H7 (cell line): ENCODE results near the gene FOXD1. TPM values are rescaled to one million over a fixed set of nuclear protein-coding genes. Genes with fewer than 3 reads are reported as not detected.
A peak's percentile ranks its signal among the peaks of the same experiment; 100 is the strongest.
"Not testable (repeated sequence)": the region's sequence is repeated elsewhere in the genome, so short reads cannot be mapped to it uniquely, and the experiment has no call there.

ENCODE experiments used
- DNase-seq: peaks from one replicate; pipeline ENCODE4 v3.0.0; 2012
- H3K27me3 ChIP-seq: 2 replicates; pipeline ENCODE4 v1.6.0; 2011; ENCODE audit warnings: mild to moderate bottlenecking, low read length; ENCODE audit not compliant: control insufficient read depth, insufficient read depth
- H3K36me3 ChIP-seq: replicated peaks from 2 replicates; pipeline ENCODE4 v1.5.1; 2011; ENCODE audit warnings: low read length; ENCODE audit not compliant: control insufficient read depth, insufficient read depth
- H3K4me3 ChIP-seq: 2 replicates; pipeline ENCODE4 v1.5.1; 2011; ENCODE audit warnings: low read depth, mild to moderate bottlenecking, control low read depth, low read length, moderate library complexity; ENCODE audit not compliant: insufficient read depth
- total RNA-seq: library from RNA; depleted of rRNA; stranded (reverse); fragments of >200 nt; shearing (Covaris generic); gene quantifications from 2 replicates; pipeline ENCODE4 v1.2.3, GENCODE V29; 2014; rRNA removed

FOXD1 gene
- 2.5 and 2.6 TPM in 2 replicates for total RNA-seq

DNA sequence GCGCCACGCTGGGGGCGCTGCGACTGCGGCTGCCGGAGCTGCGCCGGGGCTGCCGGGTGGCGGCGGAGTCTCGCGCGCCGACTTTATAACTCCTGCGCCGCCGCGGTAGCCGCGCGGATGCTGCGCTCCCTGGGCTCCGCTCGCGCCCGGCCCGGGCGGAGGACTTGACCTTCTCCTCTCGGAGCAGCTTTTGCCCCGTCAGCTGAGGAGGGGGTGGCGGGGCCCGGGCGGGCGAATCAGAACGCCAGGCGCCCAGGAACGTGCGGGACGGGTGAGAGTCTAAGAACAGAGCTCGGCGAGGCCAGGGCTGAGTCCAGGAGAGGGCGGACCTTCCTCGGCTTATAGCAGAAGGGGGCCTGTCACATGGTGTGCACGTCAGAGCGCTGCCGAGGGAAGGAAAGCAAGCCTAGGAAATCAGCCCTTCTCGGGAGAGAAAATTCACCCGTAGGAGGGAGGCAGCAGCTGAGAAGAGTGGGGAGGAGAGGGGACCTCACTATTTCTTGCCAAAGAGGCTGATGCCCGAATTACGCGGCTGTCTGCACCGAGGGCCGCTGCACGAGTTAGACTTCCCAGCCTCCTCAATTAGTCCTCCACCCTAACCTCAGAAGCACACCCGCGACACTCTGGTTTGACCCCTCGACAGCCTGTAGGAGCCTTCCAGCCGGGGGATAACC, at the start of gene FOXD1:
FOXD1 (minus strand) TSS at position 315 of the 674 bp plus-strand sequence. CDS start 415 bp downstream, outside the sequence.
- H3K27me3 ChIP-seq, result peaks cover 94% of the 10 kb centered on the region

GRCh38 chr5:73497497-73498056, 49.0 kb upstream of the FOXD1 start:
- no peak for DNase-seq
- H3K36me3 ChIP-seq, result peaks cover 8% of the 10 kb centered on the region

More for the DNA sequence above, at the start of gene FOXD1:
- H3K36me3 ChIP-seq, result no peaks in the 10 kb centered on the region
- H3K4me3 ChIP-seq, result peak within 1 kb of the TSS; percentile 36
- peak; percentile 88 for DNase-seq

GRCh38 chr5:73496984-73497457, 48.4 kb upstream of the FOXD1 start:
- H3K36me3 ChIP-seq, result peaks cover 3% of the 10 kb centered on the region
- DNase-seq, result no peak
- no peaks in the 10 kb centered on the region for H3K27me3 ChIP-seq
- no peak overlapping the region for H3K4me3 ChIP-seq

More at GRCh38 chr5:73497497-73498056, 49.0 kb upstream of the FOXD1 start:
- Histone ChIP-seq H3K4me3 (peak overlapping the region; percentile 95), H3K27me3 (no peaks in the 10 kb centered on the region)

DNA sequence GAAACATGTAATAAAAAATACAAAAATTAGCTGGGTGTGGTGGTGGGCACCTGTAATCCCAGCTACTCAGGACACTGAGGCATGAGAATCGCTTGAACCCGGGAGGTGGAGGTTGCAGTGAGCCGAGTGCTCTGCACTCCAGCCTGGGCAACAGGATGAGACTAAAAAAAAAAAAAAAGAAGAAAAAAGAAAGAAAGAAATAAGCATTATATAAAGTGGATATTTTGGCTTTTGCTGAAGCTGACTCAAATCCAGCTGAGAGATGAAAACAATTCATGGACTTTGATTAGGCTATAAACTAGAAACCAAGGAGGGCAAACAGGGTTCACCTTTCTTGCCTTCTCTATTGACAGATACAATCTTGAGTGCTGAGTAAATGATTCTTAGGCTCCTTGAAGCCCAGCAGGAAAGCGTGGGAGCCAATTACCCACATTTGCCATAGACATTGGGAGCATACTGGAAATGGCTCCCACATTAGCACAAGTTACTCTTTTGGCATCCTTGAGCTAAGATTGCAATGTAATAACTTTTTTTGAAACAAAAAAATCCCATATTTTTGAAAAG, 47.3 kb upstream of the FOXD1 start:
- 0 out of 2 replicates have a peak, but pooled peaks cover 3% of the 10 kb centered on the region for H3K36me3 ChIP-seq
- DNase-seq, result no peak
- H3K27me3 ChIP-seq, result no peaks in the 10 kb centered on the region
- no peak overlapping the region for H3K4me3 ChIP-seq

DNA sequence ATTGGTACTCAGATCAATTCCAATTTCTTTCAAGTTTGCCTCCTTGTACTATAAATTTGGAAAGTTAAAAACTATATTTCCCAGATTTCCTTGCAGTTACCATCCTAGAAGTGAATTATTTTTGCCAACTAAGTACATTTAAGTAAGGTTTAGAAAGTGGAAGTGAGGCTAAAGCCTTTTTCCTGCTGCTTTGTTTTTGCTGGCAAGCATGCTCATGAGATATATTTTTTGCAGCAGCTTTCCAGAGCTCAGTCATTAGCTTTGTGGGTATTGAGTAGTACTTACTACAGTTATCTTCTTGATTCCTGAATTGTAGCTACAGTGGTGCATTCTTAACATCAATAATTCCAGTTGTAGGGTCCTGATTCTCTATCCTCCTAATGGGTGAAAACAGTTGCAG, 46.1 kb upstream of the FOXD1 start:
- DNase-seq, result no peak
- Histone ChIP-seq H3K36me3 (no peaks in the 10 kb centered on the region), H3K4me3 (no peak overlapping the region), H3K27me3 (no peaks in the 10 kb centered on the region)

DNA sequence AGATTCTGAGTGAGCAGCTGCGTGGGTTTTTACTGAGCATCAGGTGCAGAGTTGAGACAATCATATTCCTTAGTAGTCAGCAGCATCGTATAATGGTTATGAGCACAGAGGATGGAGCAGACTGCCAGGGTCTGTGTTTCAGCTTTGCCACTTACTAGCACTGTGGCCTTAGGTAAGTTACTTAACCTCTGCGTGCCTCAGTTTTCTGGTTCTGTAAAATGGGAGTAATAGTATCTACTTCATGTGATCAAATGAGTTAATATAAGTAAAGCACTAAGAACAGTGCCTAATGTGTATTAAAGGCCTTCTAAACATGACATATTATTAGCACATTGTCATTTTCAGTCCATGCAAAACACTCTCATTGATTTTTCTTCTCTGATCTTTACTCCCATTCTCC, 44.8 kb upstream of the FOXD1 start:
- no peak overlapping the region for H3K4me3 ChIP-seq
- H3K36me3 ChIP-seq, result no peaks in the 10 kb centered on the region
- H3K27me3 ChIP-seq, result no peaks in the 10 kb centered on the region
- DNase-seq, result no peak

DNA sequence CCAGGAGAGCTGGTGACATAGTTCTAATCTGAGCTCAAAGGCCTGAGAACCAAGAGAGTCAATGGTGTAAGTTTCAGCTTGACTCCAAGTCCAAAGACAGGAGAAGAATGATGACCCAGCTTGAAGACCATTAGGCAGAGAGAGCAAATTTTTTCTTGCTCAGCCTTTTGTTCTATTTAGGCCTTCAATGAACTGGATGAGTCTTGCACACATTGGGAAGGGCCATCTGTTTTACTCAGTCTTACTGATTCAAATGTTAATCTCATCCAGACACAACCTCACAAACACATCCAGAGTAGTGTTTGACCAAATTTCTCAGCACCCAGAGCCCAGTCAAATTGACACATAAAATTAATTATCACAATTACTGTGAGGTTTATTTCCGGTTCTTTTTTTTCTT, 42.6 kb upstream of the FOXD1 start:
- no peaks in the 10 kb centered on the region for H3K36me3 ChIP-seq
- no peaks in the 10 kb centered on the region for H3K27me3 ChIP-seq
- no peak overlapping the region for H3K4me3 ChIP-seq
- no peak for DNase-seq

GRCh38 chr5:73490088-73490487, 41.5 kb upstream of the FOXD1 start:
- no peaks in the 10 kb centered on the region for H3K27me3 ChIP-seq
- H3K4me3 ChIP-seq, result no peak overlapping the region
- H3K36me3 ChIP-seq, result no peaks in the 10 kb centered on the region
- no peak for DNase-seq

- Histone ChIP-seq H3K4me3 (no peak overlapping the region), H3K36me3 (no peaks in the 10 kb centered on the region), H3K27me3 (no peaks in the 10 kb centered on the region)
- DNase-seq, result no peak
Measured at GRCh38 chr5:73488806-73489205, 40.2 kb upstream of the FOXD1 start.

DNA sequence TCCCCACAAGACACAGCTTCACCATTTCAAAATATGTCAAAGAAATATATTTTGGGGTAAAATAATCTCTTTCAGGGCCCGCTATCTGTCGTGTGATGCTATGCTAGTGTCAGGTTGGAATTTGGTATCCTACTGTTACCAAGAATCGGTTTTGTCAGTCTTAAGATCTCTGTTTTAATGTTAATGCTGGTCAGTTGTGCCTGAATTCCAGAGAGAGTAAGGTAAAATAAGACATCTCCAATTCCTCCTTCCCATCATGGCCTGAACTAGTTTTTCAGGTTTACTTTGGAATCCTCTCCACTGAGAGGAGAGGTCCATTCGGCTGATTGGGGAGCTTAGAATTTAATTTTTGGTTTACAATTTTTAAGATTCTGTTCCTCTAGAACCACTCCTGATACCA, 39.2 kb upstream of the FOXD1 start:
- Histone ChIP-seq H3K4me3 (no peak overlapping the region), H3K27me3 (no peaks in the 10 kb centered on the region), H3K36me3 (no peaks in the 10 kb centered on the region)
- DNase-seq, result no peak

DNA sequence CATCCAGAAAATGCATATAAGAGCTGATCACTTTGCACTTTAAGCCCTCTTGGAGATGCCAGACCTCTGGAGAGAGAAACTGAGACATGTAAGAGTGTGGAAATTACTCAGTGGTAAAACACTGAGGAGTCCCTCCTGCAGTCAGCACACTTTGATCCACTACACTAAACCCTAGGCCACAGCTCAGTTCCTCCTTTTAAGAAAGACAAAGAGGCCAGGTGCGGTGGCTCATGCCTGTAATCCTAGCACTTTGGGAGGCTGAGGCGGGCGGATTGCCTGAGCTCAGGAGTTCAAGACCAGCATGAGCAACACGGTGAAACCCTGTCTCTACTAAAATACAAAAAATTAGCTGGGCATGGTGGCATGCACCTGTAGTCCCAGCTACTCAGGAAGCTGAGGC, 38.7 kb upstream of the FOXD1 start:
- not testable (repeated sequence) for H3K4me3 ChIP-seq

GRCh38 chr5:73486119-73486899, 37.7 kb upstream of the FOXD1 start:
- H3K4me3 ChIP-seq, result no peak overlapping the region
- no peaks in the 10 kb centered on the region for H3K36me3 ChIP-seq
- DNase-seq, result no peak
- H3K27me3 ChIP-seq, result no peaks in the 10 kb centered on the region

More for the DNA sequence above, 38.7 kb upstream of the FOXD1 start:
- not testable (repeated sequence) for H3K36me3 ChIP-seq, H3K27me3 ChIP-seq, DNase-seq

GRCh38 chr5:73485715-73486114, 37.1 kb upstream of the FOXD1 start:
- Histone ChIP-seq H3K4me3 (no peak overlapping the region), H3K36me3 (no peaks in the 10 kb centered on the region), H3K27me3 (no peaks in the 10 kb centered on the region)
- DNase-seq, result no peak

DNA sequence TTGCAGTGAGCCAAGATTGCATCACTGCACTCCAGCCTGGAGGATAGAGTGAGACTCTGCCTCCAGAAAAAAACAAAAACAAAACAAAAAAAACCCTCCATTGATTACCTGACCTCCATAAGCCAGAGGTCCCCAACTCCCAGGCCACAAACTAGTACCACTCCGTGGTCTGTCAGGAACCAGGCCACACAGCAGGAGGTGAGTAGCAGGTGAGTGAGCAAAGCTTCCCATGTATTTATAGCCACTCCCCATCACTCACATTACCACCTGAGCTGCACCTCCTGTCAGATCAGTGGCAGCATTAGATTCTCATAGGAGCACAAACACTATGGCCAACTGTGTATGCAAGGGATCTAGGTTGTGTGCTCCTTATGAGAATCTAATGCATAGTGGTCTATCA, 35.9 kb upstream of the FOXD1 start:
- Histone ChIP-seq H3K36me3 (no peaks in the 10 kb centered on the region), H3K4me3 (no peak overlapping the region), H3K27me3 (no peaks in the 10 kb centered on the region)
- DNase-seq, result no peak
